ENCODE results near the gene CMIP. TPM values are rescaled to one million over a fixed set of nuclear protein-coding genes. Genes with fewer than 3 reads are reported as not detected.

Gene CMIP
- total RNA-seq, 4 donors from 2014 or later: 14.5 to 24.6 (median 21.0) TPM

GRCh38 chr16:81633680-81634379 is 189.2 kb downstream of the CMIP start:
- Histone ChIP-seq H3K4me1 (peaks cover 0 to 14% (median 13%) of the 10 kb centered on the region in 4 donors), H3K9me3 (no peaks in the 10 kb centered on the region), H3K27ac (replicated peaks in 1 of 4) (no peak overlapping the region), H3K4me3 (no peak overlapping the region), H3K36me3 (no peaks in the 10 kb centered on the region), H3K27me3 (no peaks in the 10 kb centered on the region)
- intact Hi-C loops (cut with DNase I): no loop called here
- DNase-seq (ENCODE audit: extremely low spot score): no peak
- TF ChIP-seq POLR2AphosphoS5 (IDR thresholded peaks at IDR 0.05) (no peak), POLR2A (IDR thresholded peaks at IDR 0.05; ENCODE audit: low read depth) (no peak)
- WGBS: 70% methylated on average over 8 of the region's 8 CpGs

DNA sequence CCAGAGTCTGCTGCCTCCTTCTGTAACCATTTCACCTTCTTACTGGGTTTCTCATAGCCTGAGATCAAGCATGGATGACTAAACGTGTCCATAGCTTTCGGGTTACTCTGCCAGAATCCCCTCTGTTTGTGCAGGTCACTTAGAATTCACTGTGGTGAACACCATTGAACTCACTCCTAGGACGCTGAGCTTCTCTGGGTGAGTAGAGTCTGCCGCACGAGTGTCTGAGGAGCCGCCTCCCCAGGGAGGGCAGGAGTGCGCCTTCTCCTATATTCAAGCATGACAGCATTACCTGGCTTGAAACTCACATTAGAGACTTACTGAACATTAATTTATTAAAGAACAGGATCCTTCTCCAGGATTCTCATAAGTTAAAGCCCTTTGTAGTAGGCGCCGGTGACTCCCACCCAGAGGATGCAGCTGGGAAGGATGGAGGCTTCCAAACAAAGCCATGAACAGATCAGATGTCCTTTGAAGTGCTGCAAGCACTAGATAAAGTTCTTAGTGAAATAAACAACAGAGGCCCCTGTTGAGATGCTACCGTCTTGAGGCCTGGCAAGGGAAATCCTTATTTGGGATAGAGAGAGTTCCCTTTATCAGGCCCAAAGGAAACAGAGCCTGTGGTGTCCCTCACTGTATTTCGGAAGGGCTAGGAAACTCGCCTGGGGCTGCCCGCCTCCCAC is 189.9 kb downstream of the CMIP start:
- no peak for TF ChIP-seq POLR2AphosphoS5 (IDR thresholded peaks at IDR 0.05)
- no peak for TF ChIP-seq EP300 (IDR thresholded peaks at IDR 0.05)
- no peak for TF ChIP-seq POLR2A (IDR thresholded peaks at IDR 0.05; ENCODE audit: low read depth)
- TF ChIP-seq, protein P1, sequence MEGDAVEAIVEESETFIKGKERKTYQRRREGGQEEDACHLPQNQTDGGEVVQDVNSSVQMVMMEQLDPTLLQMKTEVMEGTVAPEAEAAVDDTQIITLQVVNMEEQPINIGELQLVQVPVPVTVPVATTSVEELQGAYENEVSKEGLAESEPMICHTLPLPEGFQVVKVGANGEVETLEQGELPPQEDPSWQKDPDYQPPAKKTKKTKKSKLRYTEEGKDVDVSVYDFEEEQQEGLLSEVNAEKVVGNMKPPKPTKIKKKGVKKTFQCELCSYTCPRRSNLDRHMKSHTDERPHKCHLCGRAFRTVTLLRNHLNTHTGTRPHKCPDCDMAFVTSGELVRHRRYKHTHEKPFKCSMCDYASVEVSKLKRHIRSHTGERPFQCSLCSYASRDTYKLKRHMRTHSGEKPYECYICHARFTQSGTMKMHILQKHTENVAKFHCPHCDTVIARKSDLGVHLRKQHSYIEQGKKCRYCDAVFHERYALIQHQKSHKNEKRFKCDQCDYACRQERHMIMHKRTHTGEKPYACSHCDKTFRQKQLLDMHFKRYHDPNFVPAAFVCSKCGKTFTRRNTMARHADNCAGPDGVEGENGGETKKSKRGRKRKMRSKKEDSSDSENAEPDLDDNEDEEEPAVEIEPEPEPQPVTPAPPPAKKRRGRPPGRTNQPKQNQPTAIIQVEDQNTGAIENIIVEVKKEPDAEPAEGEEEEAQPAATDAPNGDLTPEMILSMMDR (IDR thresholded peaks at IDR 0.05): no peak

DNA sequence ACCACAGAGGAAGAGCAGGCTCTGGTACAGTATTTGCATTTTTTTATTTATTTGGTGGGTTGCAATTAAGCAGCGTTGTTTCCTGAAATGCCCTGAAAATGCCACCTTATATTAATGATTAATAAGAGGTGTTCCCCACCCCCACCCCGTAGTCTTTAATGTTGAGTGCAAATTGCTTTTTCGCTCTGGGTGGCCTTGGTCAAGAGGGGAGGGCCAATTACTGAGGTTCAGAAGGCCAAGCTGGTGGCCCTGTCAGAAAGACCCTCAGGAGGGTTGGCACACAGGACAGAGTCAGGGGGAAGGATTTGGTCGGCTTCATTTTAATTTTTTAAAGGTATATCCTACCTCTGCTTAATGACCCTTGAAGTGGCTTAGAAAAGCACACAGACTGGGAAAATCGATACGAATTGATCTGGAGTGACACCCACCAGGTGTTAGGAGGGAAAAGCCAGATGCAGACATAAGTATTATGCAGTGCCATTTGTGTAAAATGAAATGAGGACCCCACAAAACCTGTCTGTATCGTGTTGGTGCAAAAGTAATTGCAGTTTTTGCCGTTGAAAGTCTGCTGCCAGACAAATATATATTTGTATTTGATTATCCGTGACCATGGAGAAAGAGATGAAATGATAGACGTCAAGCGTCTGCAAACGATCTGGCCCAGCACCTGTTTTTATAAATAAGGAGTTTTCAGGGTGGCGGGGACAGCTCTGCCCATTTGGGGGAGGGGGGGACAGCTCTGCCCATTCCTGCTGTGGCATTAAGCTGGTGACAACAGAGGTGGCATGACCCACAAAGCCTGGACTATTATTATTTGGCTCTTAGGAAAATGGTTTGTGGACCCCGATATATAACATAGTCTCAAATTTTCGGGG is 190.7 kb downstream of the CMIP start:
- Histone ChIP-seq H3K4me1 (peaks cover 0 to 14% (median 13%) of the 10 kb centered on the region in 4 donors), H3K27me3 (no peaks in the 10 kb centered on the region), H3K36me3 (no peaks in the 10 kb centered on the region), H3K9me3 (no peaks in the 10 kb centered on the region), H3K4me3 (no peak overlapping the region), H3K27ac (replicated peaks in 1 of 4) (no peak overlapping the region)
- DNase-seq (ENCODE audit: extremely low spot score): no peak
- intact Hi-C loops (cut with DNase I): no loop called here
- TF ChIP-seq, protein P1 (IDR thresholded peaks at IDR 0.05): no peak
- TF ChIP-seq EP300 (IDR thresholded peaks at IDR 0.05) (no peak), POLR2A (IDR thresholded peaks at IDR 0.05; ENCODE audit: low read depth) (no peak), POLR2AphosphoS5 (IDR thresholded peaks at IDR 0.05) (no peak)
- WGBS: 81% methylated on average over 15 of the region's 15 CpGs

More for the DNA sequence above, 189.9 kb downstream of the CMIP start:
- Histone ChIP-seq H3K9me3 (no peaks in the 10 kb centered on the region), H3K4me1 (peaks cover 0 to 14% (median 13%) of the 10 kb centered on the region in 4 donors), H3K27ac (replicated peaks in 1 of 4) (no peak overlapping the region), H3K4me3 (no peak overlapping the region), H3K27me3 (no peaks in the 10 kb centered on the region), H3K36me3 (no peaks in the 10 kb centered on the region)
- WGBS: 75% methylated on average over 13 of the region's 13 CpGs
- intact Hi-C loops (cut with DNase I): no loop called here
- DNase-seq (ENCODE audit: extremely low spot score): no peak

DNA sequence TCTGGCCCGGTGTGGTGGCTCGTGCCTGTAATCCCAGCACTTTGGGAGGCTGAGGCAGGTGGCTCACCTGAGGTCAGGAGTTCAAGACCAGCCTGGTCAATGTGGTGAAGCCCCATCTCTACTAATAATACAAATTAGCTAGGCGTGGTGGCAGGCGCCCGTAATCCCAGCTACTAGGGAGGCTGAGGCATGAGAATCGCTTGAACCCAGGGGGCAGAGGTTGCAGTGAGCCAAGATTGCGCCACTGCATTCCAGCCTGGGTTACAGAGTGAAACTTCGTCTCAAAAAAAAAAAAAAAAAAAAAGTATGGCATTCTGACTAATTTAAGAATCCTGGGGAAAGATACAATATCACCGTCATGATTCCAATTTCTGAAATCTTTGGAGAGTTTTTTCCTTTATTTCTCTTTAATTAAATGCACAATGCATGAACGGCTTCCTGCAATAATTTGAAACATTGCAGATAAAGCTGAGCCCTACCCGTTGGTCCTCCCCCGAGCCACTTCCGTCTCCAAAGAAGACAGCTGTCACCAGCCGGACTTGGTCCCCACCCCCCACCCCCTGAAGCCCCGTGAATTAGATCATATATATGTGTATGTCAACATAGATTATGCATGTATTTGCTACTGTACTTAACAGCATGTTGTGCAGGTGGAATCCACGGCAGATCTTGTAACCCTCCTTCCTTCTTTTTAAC is 191.8 kb downstream of the CMIP start:
- DNase-seq (ENCODE audit: extremely low spot score): no peak
- Histone ChIP-seq H3K27ac (replicated peaks in 1 of 4) (no peak overlapping the region), H3K9me3 (no peaks in the 10 kb centered on the region), H3K27me3 (no peaks in the 10 kb centered on the region), H3K36me3 (peaks cover 0 to 1% (median 0%) of the 10 kb centered on the region in 4 donors), H3K4me3 (no peak overlapping the region), H3K4me1 (peaks cover 0 to 14% (median 13%) of the 10 kb centered on the region in 4 donors)
- TF ChIP-seq EP300 (IDR thresholded peaks at IDR 0.05): no peak
- TF ChIP-seq POLR2AphosphoS5 (IDR thresholded peaks at IDR 0.05): no peak
- TF ChIP-seq POLR2A (IDR thresholded peaks at IDR 0.05; ENCODE audit: low read depth): no peak
- TF ChIP-seq, protein P1 (IDR thresholded peaks at IDR 0.05): no peak
- 73% methylated on average over 16 of the region's 16 CpGs for WGBS
- intact Hi-C loops (cut with DNase I): no loop called here

Measured in esophagus muscularis mucosa (tissue), 4 donors.